Bronchial epithelial cell (primary cell): Measurements from ENCODE around the gene PPP1R18. TPM values are rescaled to one million over a fixed set of nuclear protein-coding genes. Genes with fewer than 3 reads are reported as not detected.

Source experiments
- DNase-seq: peaks from one replicate; pipeline ENCODE4 v3.0.0-alpha.2; 2010; ENCODE audit warnings: low read depth
- FAIRE-seq: peaks from 2 replicates; lab custom pipeline; 2011; peaks lifted over from hg19 to GRCh38; lab: Jason Lieb, UNC
- H3K27me3 ChIP-seq: 2 replicates; pipeline ENCODE4 v1.5.1; 2011; ENCODE audit warnings: low read length; ENCODE audit not compliant: control insufficient read depth, insufficient read depth
- H3K36me3 ChIP-seq: 2 replicates; pipeline ENCODE4 v1.5.1; 2011; ENCODE audit warnings: low read length; ENCODE audit not compliant: control insufficient read depth, insufficient read depth
- H3K4me3 ChIP-seq: 2 replicates; pipeline ENCODE4 v1.5.1; 2011; ENCODE audit warnings: mild to moderate bottlenecking, low read depth, low read length, control low read depth
- total RNA-seq: library from RNA; depleted of rRNA; stranded (reverse); fragments of >200 nt; gene quantifications from 2 replicates; pipeline ENCODE4 v1.2.1, GENCODE V29; 2014
- TF ChIP-seq, protein P1 (sequence below): IDR thresholded peaks from 2 replicates; pipeline ENCODE4 v1.5.1; 2011; ENCODE audit warnings: mild to moderate bottlenecking, moderate library complexity, low read length, control low read depth, inconsistent platforms; ENCODE audit not compliant: insufficient read depth, severe bottlenecking

Gene PPP1R18
- total RNA-seq, 1 donor from 2014 or later, result 32.6 TPM

- DNase-seq, result no peak
- no peak for FAIRE-seq
- H3K27me3 ChIP-seq, result no peaks in the 10 kb centered on the region
- no peak overlapping the region for H3K4me3 ChIP-seq
- H3K36me3 ChIP-seq, result peaks cover 16% of the 10 kb centered on the region
- TF ChIP-seq, protein P1, sequence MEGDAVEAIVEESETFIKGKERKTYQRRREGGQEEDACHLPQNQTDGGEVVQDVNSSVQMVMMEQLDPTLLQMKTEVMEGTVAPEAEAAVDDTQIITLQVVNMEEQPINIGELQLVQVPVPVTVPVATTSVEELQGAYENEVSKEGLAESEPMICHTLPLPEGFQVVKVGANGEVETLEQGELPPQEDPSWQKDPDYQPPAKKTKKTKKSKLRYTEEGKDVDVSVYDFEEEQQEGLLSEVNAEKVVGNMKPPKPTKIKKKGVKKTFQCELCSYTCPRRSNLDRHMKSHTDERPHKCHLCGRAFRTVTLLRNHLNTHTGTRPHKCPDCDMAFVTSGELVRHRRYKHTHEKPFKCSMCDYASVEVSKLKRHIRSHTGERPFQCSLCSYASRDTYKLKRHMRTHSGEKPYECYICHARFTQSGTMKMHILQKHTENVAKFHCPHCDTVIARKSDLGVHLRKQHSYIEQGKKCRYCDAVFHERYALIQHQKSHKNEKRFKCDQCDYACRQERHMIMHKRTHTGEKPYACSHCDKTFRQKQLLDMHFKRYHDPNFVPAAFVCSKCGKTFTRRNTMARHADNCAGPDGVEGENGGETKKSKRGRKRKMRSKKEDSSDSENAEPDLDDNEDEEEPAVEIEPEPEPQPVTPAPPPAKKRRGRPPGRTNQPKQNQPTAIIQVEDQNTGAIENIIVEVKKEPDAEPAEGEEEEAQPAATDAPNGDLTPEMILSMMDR, result no peak
Measured at GRCh38 chr6:30681766-30682142, 4.7 kb downstream of the PPP1R18 start.

GRCh38 chr6:30679765-30680535, 6.5 kb downstream of the PPP1R18 start:
- FAIRE-seq, result no peak
- TF ChIP-seq, protein P1, result no peak
- no peak overlapping the region for H3K4me3 ChIP-seq
- DNase-seq, result no peak
- peaks cover 20% of the 10 kb centered on the region for H3K36me3 ChIP-seq
- H3K27me3 ChIP-seq, result no peaks in the 10 kb centered on the region

DNA sequence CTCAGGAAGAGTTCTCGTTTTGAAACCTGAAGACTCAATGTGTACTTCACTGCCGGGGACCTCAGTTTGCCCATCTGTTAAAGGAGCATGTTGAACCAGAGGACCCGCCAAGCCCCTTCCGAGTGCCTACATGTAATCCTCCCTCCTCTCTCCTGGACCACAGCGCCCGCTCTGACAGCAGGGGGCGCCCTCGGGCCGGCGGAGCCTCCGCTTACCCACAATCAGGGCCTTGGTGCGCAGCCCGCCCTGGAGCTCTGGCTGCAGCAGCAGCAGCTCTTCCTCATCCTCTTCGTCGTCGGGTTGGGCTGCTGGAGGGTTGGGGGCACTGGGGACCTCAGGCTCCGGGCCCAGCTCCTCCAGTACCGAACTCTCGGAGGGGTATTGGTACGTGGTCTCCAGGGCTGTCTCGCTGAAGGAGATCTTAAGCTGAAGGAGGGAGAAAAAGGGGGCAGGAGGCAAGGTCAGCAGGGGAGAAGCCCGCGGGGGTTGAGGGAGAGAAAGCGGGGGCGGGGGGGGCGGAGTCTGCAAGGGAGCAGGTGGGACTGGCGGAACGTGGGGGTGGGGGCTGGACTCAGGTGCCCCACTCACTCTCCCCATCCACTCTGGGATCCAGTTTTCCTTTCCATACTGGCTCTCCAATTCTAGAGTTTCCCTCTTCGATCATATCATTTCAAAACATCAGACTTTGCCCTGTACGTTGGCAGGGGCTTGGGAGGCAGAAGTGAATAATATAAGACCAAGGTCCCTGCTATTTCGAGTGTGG, 7.3 kb downstream of the PPP1R18 start:
- Histone ChIP-seq H3K27me3 (no peaks in the 10 kb centered on the region), H3K36me3 (peaks cover 19% of the 10 kb centered on the region), H3K4me3 (no peak overlapping the region)
- TF ChIP-seq, protein P1, result peak; percentile 97
- peak; percentile 54 for DNase-seq
- FAIRE-seq, result no peak

DNA sequence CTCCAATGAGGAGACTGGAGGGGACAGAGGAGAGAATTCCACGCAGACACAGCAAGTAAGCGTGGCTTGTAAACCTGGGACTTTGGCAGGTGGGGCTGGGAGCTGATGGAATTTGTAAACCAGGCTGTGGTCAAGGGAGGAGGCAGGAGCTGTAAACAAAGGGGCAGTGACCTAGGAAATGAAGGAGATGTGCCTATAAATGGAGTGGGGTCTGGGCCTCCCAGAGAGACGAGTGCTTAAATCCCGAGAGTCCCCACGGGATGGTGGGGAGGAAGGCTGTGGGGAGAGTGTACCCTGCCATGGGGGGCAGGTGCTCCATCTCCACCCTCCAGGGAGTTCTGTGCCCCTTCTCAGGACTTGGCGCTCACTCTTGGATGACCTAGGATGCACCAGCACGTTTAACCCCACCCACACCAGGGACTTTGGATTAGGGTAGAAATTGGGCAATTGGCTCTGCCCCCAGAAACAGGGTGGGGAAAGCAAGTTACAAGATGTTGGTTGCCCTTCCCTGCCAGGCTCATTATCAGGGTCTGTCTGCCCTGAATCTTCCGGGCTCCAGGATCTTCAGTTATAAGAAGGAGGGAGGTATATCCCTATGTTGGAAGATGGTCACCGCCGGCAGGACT, 9.7 kb downstream of the PPP1R18 start:
- TF ChIP-seq, protein P1, result no peak

DNA sequence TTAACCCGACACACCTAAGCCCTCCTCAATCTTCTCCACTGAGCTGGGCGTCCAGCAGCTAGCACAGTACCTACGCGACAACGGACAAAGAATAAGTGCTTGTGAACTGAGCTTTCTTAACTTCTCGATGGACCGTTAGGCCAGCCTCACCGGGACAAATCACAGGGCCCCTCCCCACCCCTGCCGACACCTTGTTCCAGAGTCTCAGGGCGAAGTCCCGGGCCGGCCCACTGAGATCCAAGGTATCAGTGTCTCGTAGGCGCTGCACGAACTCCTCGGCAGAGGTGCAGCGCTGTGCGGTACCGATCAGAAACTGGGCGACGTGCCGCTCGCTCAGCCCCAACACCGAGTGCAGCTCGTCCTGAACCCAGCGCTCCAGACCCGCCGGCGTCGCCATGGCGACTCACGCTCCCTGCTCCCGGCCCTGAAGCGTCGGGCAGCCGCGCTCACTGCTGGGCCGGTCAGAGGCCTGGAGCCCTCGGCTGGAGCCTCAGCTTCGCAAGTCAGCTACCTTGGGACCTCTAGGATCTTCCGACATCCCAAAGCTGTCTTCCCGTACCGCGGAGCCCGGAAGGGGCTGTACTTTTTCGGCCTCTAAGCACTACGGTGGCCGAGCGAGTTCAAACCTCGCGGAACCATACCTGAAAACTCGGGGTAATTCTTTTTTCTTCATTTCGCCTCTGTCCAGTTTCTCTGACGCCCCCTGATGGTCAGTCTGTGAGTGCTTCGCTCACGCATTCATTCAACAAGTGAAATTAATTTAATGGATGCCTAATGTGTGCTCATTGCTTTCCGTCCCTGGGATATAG, 13.8 kb downstream of the PPP1R18 start, which contains the start of gene DHX16:
TSS of gene DHX16 (minus strand) at position 562 of the 809 bp plus-strand sequence. CDS start at position 397, 165 bp downstream.
- TF ChIP-seq, protein P1, result peak; percentile 82

More for the DNA sequence above, 9.7 kb downstream of the PPP1R18 start:
- no peak for DNase-seq
- Histone ChIP-seq H3K36me3 (peaks cover 17% of the 10 kb centered on the region), H3K4me3 (no peak overlapping the region), H3K27me3 (no peaks in the 10 kb centered on the region)
- no peak for FAIRE-seq

More for the DNA sequence above, 13.8 kb downstream of the PPP1R18 start, which contains the start of gene DHX16:
- Histone ChIP-seq H3K27me3 (no peaks in the 10 kb centered on the region), H3K4me3 (peak within 1 kb of the TSS; percentile 81), H3K36me3 (peaks cover 20% of the 10 kb centered on the region)
- FAIRE-seq (no peak), DNase-seq (peak; percentile 95)
